Loucy (cell line): ENCODE measurements around the gene KIAA1614.

Experiments
- CTCF ChIP-seq: fragments of 200-600 bp; sonication (generic); conservative IDR thresholded peaks from 2 replicates; pipeline ENCODE4 v1.5.1; 2014; ENCODE audit warnings: mild to moderate bottlenecking, antibody characterized with exemption, low read length
- EZH2phosphoT487 ChIP-seq: fragments of 200-600 bp; IDR thresholded peaks from 2 replicates; pipeline ENCODE4 v1.6.1; 2018; ENCODE audit warnings: antibody characterized with exemption, mild to moderate bottlenecking, moderate library complexity, borderline replicate concordance

- TF ChIP-seq CTCF (no peak), EZH2phosphoT487 (no peak)
Observed at GRCh38 chr1:180889325-180889724, 23.4 kb upstream of the KIAA1614 start.
